H9 (cell line): ENCODE results near the gene TUBB1. TPM values are rescaled to one million over a fixed set of nuclear protein-coding genes. Genes with fewer than 3 reads are reported as not detected.

ENCODE experiments used
- DNase-seq: peaks from one replicate; pipeline ENCODE4 v3.0.0-alpha.2; 2017
- H2AFZ ChIP-seq: one replicate; pipeline ENCODE4 v1.6.1; 2013; ENCODE audit warnings: mild to moderate bottlenecking, low read length, control low read depth, moderate library complexity
- H2AK5ac ChIP-seq: 2 replicates; pipeline ENCODE4 v1.6.1; 2013; ENCODE audit warnings: low read length, control low read depth, mixed read lengths; ENCODE audit not compliant: insufficient read length
- H2BK120ac ChIP-seq: one replicate; pipeline ENCODE4 v1.6.1; 2013; ENCODE audit warnings: low read depth, mild to moderate bottlenecking, low read length, control low read depth, inconsistent platforms; ENCODE audit not compliant: poor library complexity, severe bottlenecking
- H2BK12ac ChIP-seq: 2 replicates; pipeline ENCODE4 v1.6.1; 2013; ENCODE audit warnings: low read length, control low read depth, mixed read lengths, low read depth; ENCODE audit not compliant: insufficient read length
- H2BK15ac ChIP-seq: 2 replicates; pipeline ENCODE4 v1.6.1; 2013; ENCODE audit warnings: low read depth, low read length, control low read depth
- H2BK20ac ChIP-seq: one replicate; pipeline ENCODE4 v1.6.1; 2013; ENCODE audit warnings: low read depth, mild to moderate bottlenecking, low read length, control low read depth, inconsistent platforms; ENCODE audit not compliant: poor library complexity, severe bottlenecking
- H2BK5ac ChIP-seq: 2 replicates; pipeline ENCODE4 v1.6.1; 2013; ENCODE audit warnings: low read length, control low read depth, mixed read lengths; ENCODE audit not compliant: insufficient read length
- H3K14ac ChIP-seq: 2 replicates; pipeline ENCODE4 v1.6.1; 2013; ENCODE audit warnings: low read length, control low read depth; ENCODE audit not compliant: insufficient read depth
- H3K18ac ChIP-seq: 2 replicates; pipeline ENCODE4 v1.6.1; 2013; ENCODE audit warnings: low read depth, mild to moderate bottlenecking, mixed read lengths, low read length, control low read depth; ENCODE audit not compliant: insufficient read length
- H3K23ac ChIP-seq: 2 replicates; pipeline ENCODE4 v1.6.1; 2013; ENCODE audit warnings: low read length, control low read depth, mixed read lengths, low read depth; ENCODE audit not compliant: insufficient read length
- H3K23me2 ChIP-seq: 2 replicates; pipeline ENCODE4 v1.6.1; 2013; ENCODE audit warnings: low read depth, mild to moderate bottlenecking, mixed read lengths, low read length, control low read depth; ENCODE audit not compliant: insufficient read length, poor library complexity, severe bottlenecking
- H3K27ac ChIP-seq: 2 replicates; pipeline ENCODE4 v1.5.1; 2013; ENCODE audit warnings: low read length, control low read depth, mixed read lengths, low read depth; ENCODE audit not compliant: insufficient read length
- H3K27me3 ChIP-seq: 2 replicates; pipeline ENCODE4 v1.6.1; 2013; ENCODE audit warnings: low read length, control low read depth, inconsistent platforms; ENCODE audit not compliant: insufficient read depth
- H3K4ac ChIP-seq: 2 replicates; pipeline ENCODE4 v1.6.1; 2013; ENCODE audit warnings: low read depth, mild to moderate bottlenecking, control low read depth, inconsistent platforms, low read length, moderate library complexity
- H3K4me1 ChIP-seq: 2 replicates; pipeline ENCODE4 v1.6.1; 2013; ENCODE audit warnings: low read length, control low read depth, inconsistent platforms; ENCODE audit not compliant: insufficient read depth
- H3K4me2 ChIP-seq: 2 replicates; pipeline ENCODE4 v1.6.1; 2013; ENCODE audit warnings: low read length, control low read depth, mixed read lengths; ENCODE audit not compliant: insufficient read length, insufficient read depth
- H3K56ac ChIP-seq: 2 replicates; pipeline ENCODE4 v1.6.1; 2013; ENCODE audit warnings: low read depth, mild to moderate bottlenecking, mixed read lengths, low read length, control low read depth; ENCODE audit not compliant: insufficient read length
- H3K79me1 ChIP-seq: 2 replicates; pipeline ENCODE4 v1.6.1; 2013; ENCODE audit warnings: low read depth, mild to moderate bottlenecking, moderate library complexity, low read length, control low read depth, inconsistent platforms; ENCODE audit not compliant: insufficient read depth, poor library complexity, severe bottlenecking
- H3K79me2 ChIP-seq: 2 replicates; pipeline ENCODE4 v1.6.1; 2013; ENCODE audit warnings: low read length, control low read depth, inconsistent platforms; ENCODE audit not compliant: insufficient read depth
- H3K9ac ChIP-seq: 2 replicates; pipeline ENCODE4 v1.6.1; 2013; ENCODE audit warnings: low read length, control low read depth, mixed read lengths; ENCODE audit not compliant: insufficient read length; ENCODE audit errors: extremely low read depth
- H3K9me3 ChIP-seq: one replicate; pipeline ENCODE4 v1.6.1; 2013; ENCODE audit warnings: low read depth, low read length, inconsistent platforms; ENCODE audit not compliant: control insufficient read depth
- H3T11ph ChIP-seq: one replicate; pipeline ENCODE4 v1.6.1; 2013; ENCODE audit warnings: mild to moderate bottlenecking, low read length, control low read depth, inconsistent platforms
- H4K20me1 ChIP-seq: one replicate; pipeline ENCODE4 v1.6.1; 2013; ENCODE audit not compliant: control insufficient read depth, insufficient read length, insufficient read depth
- H4K5ac ChIP-seq: 2 replicates; pipeline ENCODE4 v1.6.1; 2013; ENCODE audit warnings: low read depth, mild to moderate bottlenecking, mixed read lengths, low read length, control low read depth; ENCODE audit not compliant: insufficient read length
- H4K8ac ChIP-seq: replicated peaks from 2 replicates; pipeline ENCODE4 v1.6.1; 2013; ENCODE audit warnings: low read length, control low read depth, mixed read lengths, low read depth; ENCODE audit not compliant: insufficient read length
- H4K91ac ChIP-seq: 2 replicates; pipeline ENCODE4 v1.6.1; 2013; ENCODE audit warnings: low read depth, mild to moderate bottlenecking, moderate library complexity, mixed read lengths, low read length, control low read depth; ENCODE audit not compliant: insufficient read length
- H3K27ac Mint-ChIP-seq, 3 experiments: 2 replicates in 2 of 3; 3 replicates in 1 of 3; pipeline ENCODE4 v1.8.0; 2020 to 2021; ENCODE audit warnings: mixed read lengths in 3 of 3, mild to moderate bottlenecking in 1 of 3, moderate library complexity in 1 of 3
- H3K27me3 Mint-ChIP-seq: 2 replicates; pipeline ENCODE4 v1.8.0; 2021; ENCODE audit warnings: low read depth, mild to moderate bottlenecking, moderate library complexity, mixed read lengths
- H3K36me3 Mint-ChIP-seq, 3 experiments: 2 replicates in 2 of 3; 3 replicates in 1 of 3; pipeline ENCODE4 v1.8.0; 2020 to 2021; ENCODE audit warnings: low read depth in 3 of 3, mixed read lengths in 3 of 3; ENCODE audit not compliant: insufficient read depth in 1 of 3
- H3K4me1 Mint-ChIP-seq, 2 experiments: 2 replicates each; pipeline ENCODE4 v1.8.0; 2020; ENCODE audit warnings: mixed read lengths in 2 of 2
- H3K4me3 Mint-ChIP-seq, 2 experiments: 2 replicates in 1 of 2; 3 replicates in 1 of 2; pipeline ENCODE4 v1.8.0; 2020 to 2021; ENCODE audit warnings: mild to moderate bottlenecking in 2 of 2, mixed read lengths in 2 of 2, moderate library complexity in 1 of 2
- H3K9me3 Mint-ChIP-seq, 2 experiments: 2 replicates in 1 of 2; 3 replicates in 1 of 2; pipeline ENCODE4 v1.8.0; 2020; ENCODE audit warnings: mild to moderate bottlenecking in 2 of 2, mixed read lengths in 2 of 2, moderate library complexity in 1 of 2
- WGBS: extraction: QIAGEN DNeasy Blood & Tissue Kit; methylation state at CpG from one replicate; pipeline ENCODE4 v1.1.7; 2013; ENCODE audit warnings: missing lambda C conversion rate, low lambda C conversion rate, mixed read lengths; ENCODE audit not compliant: insufficient read length; ENCODE audit errors: extremely low coverage; 5-methylcytosine and 5-hydroxymethylcytosine counted together
- total RNA-seq: library from RNA; stranded (reverse); gene quantifications from 2 replicates; pipeline ENCODE4 v1.2.1, GENCODE V29; 2021
- TF ChIP-seq, protein P1 (sequence below): fragments of 200-600 bp; sonication (generic); conservative IDR thresholded peaks from 3 replicates; pipeline ENCODE4 v1.8.0; 2021; ENCODE audit warnings: antibody characterized with exemption, mild to moderate bottlenecking

Gene TUBB1
- total RNA-seq, 1 experiment from 2014 or later, result not detected

DNA sequence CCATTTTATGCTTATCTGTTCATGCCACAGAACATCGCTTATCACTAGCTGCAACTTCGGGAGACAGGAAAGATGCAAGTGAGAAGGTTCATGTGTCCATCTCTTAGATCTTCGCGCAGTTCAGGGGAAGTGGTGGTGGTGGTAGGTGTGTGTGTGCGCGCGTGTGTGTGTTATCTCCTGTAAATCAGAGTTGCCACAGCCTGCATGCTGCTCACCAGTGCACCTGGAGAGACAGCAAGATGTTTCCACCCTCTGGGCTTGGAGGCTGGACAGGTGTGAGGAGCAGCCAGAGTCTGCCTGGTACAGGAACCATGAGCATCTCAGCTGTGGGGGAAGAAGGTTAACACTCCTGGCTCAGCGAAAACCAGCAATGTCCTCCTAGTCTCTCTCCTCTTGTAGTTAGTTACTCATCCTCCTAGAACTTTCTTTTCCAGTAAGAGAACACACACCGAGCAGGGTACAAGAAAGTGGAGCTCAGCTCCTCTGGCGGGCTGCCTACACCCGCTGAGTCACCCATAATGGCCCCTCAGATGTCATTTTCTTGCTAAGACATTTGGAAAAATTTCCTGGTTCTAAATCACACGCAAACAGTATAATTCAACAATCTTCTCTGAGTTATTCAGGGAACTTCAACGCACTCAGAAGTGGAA lies 5.1 kb upstream of the TUBB1 start:
- no peak overlapping the region for H3K9ac ChIP-seq
- no peak overlapping the region for H3K56ac ChIP-seq
- DNase-seq, result no peak
- no peak overlapping the region for H2BK20ac ChIP-seq
- Mint-ChIP-seq H3K36me3 (no peaks in the 10 kb centered on the region; a peak in 1 of 7 replicates), H3K4me3 (no peak overlapping the region), H3K27me3 (peaks cover 37% of the 10 kb centered on the region), H3K4me1 (peaks cover 16 to 22% of the 10 kb centered on the region in 2 experiments; a peak in 3 of 4 replicates), H3K27ac (no peak overlapping the region; a peak in 2 of 7 replicates), H3K9me3 (no peaks in the 10 kb centered on the region)
- peaks cover 7% of the 10 kb centered on the region; the same call in 1 of the 2 replicates for H3K4me1 ChIP-seq
- no peak overlapping the region for H2BK12ac ChIP-seq
- H4K91ac ChIP-seq, result no peak overlapping the region
- no peak overlapping the region for H3T11ph ChIP-seq
- no peak overlapping the region for H2AK5ac ChIP-seq
- TF ChIP-seq, protein P1, sequence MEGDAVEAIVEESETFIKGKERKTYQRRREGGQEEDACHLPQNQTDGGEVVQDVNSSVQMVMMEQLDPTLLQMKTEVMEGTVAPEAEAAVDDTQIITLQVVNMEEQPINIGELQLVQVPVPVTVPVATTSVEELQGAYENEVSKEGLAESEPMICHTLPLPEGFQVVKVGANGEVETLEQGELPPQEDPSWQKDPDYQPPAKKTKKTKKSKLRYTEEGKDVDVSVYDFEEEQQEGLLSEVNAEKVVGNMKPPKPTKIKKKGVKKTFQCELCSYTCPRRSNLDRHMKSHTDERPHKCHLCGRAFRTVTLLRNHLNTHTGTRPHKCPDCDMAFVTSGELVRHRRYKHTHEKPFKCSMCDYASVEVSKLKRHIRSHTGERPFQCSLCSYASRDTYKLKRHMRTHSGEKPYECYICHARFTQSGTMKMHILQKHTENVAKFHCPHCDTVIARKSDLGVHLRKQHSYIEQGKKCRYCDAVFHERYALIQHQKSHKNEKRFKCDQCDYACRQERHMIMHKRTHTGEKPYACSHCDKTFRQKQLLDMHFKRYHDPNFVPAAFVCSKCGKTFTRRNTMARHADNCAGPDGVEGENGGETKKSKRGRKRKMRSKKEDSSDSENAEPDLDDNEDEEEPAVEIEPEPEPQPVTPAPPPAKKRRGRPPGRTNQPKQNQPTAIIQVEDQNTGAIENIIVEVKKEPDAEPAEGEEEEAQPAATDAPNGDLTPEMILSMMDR, result no peak
- no peaks in the 10 kb centered on the region for H3K79me1 ChIP-seq
- no peak overlapping the region for H4K5ac ChIP-seq
- WGBS, result no CpG with 5 or more reads among the region's 13 CpGs
- H3K79me2 ChIP-seq, result no peaks in the 10 kb centered on the region
- H3K4me2 ChIP-seq, result no peak overlapping the region
- no peak overlapping the region for H3K14ac ChIP-seq
- H3K4ac ChIP-seq, result no peak overlapping the region
- no peak overlapping the region for H3K18ac ChIP-seq
- H2BK15ac ChIP-seq, result no peak overlapping the region
- H2AFZ ChIP-seq, result no peak overlapping the region
- no peak overlapping the region for H2BK5ac ChIP-seq
- H2BK120ac ChIP-seq, result no peak overlapping the region
- H3K27ac ChIP-seq, result no peak overlapping the region
- no peaks in the 10 kb centered on the region for H3K9me3 ChIP-seq
- no peaks in the 10 kb centered on the region for H4K20me1 ChIP-seq
- H3K27me3 ChIP-seq, result no peaks in the 10 kb centered on the region
- H4K8ac ChIP-seq, result no peak overlapping the region
- no peaks in the 10 kb centered on the region for H3K23me2 ChIP-seq
- H3K23ac ChIP-seq, result no peak overlapping the region
